Stimulated activated naive CD4-positive, alpha-beta T cell (primary cell): ENCODE data around the gene KANTR.

Source experiments
- DNase-seq, 6 experiments: peaks; one replicate each; lab custom pipeline; 2025; lab: John Stamatoyannopoulos, UW

KANTR gene

DNA sequence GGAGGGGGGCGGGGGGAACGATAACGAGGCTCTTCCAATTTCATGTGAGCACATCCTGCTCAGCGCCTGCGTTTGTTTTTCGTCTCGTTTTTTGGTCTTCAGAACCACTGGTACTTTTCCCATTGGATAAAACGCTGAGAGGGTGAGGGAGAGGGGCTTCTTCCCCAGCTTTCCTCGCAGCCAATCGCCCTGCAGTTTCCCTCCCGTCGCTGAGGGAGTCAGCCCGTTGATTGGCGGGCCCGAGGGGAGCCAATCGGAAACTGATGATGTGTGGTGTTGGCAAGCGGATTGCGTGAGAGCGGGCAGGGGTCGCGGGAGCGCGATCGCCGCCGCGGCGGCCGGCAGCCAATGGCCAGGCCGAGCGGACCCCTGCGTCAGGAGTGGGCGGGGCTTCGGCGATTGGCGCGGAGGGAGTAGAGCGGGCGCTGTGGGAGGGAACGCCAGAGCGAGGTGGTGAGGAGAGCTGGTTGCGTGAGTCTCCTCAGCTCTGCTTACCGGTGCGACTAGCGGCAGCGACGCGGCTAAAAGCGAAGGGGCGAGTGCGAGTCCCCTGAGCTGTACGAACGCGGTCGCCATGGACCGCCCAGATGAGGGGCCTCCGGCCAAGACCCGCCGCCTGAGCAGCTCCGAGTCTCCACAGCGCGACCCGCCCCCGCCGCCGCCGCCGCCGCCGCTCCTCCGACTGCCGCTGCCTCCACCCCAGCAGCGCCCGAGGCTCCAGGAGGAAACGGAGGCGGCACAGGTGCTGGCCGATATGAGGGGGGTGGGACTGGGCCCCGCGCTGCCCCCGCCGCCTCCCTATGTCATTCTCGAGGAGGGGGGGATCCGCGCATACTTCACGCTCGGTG is 11.8 kb upstream of the KANTR start, which contains the start of gene TSPYL2:
TSPYL2 (plus strand) TSS at position 443 of the 848 bp plus-strand sequence; CDS start at position 575, 132 bp downstream.
- DNase-seq: peak; percentile 86 to 95 (median 94)

DNA sequence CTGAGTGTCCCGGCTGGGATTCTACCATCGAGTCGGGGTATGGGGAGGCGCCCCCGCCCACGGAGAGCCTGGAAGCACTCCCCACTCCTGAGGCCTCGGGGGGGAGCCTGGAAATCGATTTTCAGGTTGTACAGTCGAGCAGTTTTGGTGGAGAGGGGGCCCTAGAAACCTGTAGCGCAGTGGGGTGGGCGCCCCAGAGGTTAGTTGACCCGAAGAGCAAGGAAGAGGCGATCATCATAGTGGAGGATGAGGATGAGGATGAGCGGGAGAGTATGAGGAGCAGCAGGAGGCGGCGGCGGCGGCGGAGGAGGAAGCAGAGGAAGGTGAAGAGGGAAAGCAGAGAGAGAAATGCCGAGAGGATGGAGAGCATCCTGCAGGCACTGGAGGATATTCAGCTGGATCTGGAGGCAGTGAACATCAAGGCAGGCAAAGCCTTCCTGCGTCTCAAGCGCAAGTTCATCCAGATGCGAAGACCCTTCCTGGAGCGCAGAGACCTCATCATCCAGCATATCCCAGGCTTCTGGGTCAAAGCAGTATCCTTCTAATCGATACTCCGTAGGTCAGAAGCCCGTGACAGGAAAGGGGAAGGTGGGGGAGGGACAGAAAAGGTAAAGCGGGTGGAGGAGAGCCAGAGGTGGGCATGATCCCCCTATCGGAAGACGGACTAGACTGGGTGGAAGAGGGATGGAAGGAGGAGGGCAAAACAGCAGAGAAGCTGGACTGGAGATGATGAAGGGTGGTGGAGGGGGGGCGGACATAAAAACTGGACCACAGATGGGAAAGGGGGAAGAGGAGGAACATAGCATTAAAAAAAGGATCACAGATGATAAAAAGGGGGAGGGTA is 10.9 kb upstream of the KANTR start:
- no peak for DNase-seq

DNA sequence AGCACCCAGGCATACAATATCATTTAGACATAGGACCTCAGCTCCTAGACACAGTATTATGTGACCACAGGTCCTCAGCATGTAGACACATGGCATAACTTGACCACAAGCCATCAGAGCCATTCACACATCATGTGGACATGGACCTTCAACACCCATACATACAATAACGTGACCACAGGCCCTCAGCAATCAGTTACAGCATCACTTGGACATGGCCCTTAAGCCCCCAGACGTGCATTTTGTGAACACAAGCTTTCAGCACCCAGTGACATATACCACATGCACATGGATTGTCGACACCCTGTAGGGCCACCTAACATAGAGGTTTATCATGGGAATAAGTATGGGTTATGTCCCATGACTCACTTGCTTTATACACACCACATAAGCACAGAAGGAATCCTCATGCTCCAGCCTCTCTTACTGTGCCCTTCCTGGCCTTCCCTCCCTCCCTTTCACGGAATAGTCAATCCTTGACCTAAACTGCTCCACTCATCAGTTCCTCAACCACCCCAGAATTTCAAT is 9.8 kb upstream of the KANTR start:
- DNase-seq: no peak

DNA sequence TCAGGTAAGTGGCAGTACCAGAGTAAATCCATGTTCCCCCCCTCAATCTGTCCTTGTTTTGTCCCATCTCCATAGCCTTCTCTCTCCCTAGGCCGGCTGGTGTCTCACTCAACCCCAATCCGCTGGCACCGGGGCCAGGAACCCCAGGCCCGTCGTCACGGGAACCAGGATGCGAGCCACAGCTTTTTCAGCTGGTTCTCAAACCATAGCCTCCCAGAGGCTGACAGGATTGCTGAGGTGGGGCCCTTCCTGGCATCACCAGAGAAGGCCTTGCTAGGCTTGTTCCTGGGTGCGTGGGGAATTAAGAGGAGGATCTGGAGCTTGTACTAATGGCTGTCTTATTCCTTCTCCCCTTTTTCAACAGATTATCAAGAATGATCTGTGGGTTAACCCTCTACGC is 9.1 kb upstream of the KANTR start:
- peak in 1 of 6 experiments; percentile 3 for DNase-seq

DNA sequence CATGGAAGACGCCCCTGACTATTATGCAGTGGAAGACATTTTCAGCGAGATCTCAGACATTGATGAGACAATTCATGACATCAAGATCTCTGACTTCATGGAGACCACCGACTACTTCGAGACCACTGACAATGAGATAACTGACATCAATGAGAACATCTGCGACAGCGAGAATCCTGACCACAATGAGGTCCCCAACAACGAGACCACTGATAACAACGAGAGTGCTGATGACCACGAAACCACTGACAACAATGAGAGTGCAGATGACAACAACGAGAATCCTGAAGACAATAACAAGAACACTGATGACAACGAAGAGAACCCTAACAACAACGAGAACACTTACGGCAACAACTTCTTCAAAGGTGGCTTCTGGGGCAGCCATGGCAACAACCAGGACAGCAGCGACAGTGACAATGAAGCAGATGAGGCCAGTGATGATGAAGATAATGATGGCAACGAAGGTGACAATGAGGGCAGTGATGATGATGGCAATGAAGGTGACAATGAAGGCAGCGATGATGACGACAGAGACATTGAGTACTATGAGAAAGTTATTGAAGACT is 8.2 kb upstream of the KANTR start:
- no peak for DNase-seq

DNA sequence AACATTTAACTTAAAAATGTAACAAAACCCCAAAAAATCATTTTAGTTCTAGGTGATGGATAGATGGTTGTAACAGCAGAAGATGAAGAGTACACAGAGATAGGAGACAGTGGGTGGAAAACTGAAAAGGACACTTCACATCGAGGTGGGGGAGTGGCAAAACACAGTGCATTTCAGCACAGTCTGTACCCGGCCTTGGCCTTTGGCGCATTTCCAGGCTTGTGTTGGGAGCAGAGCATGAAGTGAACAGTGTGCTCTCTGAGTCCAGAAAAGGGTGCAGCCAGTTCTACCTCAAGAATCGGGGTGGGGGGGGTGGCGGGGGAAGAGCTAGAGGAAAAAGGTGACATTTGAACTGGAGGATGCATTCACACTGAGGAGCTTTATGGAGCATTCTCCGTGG is 7.5 kb upstream of the KANTR start:
- DNase-seq: no peak

DNA sequence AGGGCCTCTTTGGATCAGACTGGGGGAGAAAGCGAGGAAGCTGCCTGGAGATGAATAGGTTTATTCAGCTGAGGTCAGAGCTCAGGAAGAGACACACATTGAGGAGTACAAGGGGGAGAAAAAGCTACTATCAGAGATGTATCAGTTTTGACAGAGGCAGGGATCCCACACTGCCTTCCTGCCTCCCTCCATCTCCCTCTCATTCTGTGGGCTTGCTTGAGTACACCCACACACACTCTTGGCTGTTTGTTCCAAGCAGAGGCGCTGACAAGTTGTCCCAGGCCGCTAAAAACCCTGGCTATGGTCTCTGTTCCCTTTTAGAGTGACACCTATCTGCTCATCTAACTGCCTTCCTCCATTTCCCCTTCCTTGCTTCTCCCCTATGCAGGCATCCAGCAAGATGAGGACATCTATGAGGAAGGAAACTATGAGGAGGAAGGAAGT is 6.5 kb upstream of the KANTR start:
- no peak for DNase-seq

DNA sequence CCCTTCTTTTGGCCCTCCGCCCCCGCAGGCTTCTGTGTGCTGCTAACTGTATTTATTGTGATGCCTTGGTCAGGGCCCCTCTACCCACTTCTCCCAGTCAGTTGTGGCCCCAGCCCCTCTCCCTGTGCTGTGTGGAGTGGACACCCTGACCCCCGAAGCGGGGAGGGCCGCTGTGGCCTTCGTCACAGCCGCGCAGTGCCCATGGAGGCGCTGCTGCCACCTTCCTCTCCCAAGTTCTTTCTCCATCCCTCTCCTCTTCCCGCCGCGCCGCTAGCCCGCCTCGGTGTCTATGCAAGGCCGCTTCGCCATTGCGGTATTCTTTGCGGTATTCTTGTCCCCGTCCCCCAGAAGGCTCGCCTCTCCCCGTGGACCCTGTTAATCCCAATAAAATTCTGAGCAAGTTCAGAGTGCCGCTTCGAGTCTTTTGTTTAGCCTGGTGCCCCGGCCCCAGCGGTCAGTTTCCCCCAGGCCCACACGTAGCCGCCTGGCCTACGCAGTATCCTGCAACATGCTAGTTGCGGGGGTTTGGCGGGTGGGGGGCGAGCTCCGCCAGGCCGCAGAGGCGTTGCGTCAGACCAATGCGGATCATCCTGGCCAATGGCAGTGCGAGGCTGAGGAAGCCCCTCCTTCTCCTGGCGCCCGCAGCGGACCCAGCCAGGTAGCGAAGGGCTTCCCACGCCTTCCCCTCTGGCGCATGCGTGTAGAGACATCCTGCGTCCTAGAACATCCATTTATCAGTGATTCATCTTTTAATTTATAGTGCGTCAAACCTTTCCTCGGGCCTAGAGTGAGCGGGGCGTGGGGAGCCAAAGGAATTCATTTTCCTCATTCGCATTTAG is 5.6 kb upstream of the KANTR start:
- peak; percentile 71 to 83 (median 79) for DNase-seq

DNA sequence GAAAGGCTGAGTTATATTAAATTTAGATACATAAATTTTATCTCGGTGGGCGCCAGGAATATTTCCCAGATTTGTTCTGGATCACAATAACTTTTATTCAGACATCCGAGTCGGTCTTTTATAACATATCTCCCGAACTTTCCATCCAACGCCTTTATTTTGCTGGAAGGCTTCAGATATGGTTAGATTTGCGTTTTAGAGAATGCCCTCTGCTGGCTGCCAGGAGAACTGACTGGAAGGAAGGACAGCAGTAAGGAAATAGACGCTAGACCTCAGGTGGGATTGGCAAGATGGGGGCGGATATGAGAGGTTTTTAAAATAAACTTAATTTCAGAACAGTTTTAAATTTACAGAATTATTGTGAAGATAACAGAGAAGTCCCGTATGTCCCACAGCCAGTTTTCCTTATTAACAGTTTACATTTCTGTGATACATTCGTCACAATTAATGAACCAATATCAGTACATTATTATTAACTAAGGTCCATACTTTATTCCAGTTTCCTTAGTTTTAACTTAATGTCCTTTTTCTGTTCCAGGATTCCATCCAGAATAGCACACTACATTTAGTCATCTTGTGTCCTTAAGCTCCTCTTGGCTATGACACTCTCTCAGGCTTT is 4.6 kb upstream of the KANTR start:
- peak in 3 of 6 experiments; percentile 16 to 62 (median 52) for DNase-seq

DNA sequence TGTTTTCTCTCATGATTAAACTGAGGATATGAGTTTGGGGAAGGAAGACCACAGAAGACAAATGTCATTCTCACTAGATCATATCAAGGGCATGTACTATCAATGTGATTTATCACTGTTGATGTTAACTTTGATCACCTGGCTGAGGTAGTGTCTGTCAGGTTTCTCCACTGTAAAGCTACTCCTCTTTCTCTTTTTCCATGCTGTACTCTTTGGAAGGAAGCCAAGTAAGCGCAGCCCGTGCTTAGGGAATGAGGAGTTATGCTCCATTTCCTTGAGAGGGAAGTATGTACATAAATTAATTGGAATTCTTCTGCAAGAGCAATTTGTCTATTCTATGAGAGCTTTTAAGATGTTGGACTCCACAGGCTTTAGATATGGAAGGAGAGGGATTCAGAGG is 4.0 kb upstream of the KANTR start:
- no peak for DNase-seq

DNA sequence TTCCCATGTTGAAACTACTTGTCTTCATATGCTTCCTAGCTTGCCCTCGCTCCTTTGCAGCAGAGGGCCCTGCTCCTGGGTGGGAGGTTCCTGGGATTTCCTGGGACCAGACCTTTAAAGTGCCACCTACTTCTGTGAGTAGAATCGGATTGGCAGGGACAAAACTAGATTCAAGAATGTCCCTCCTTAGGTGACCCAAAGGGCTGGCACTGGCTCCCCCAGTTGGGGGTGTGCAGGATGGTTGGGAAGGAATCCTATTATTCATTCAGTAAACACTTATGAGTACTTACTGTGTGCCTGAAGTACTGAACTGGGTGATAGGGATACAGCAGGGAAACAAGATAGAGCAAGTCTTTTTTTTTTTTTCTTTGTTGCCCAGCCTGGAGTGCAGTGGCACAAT is 2.6 kb upstream of the KANTR start:
- no peak for DNase-seq

DNA sequence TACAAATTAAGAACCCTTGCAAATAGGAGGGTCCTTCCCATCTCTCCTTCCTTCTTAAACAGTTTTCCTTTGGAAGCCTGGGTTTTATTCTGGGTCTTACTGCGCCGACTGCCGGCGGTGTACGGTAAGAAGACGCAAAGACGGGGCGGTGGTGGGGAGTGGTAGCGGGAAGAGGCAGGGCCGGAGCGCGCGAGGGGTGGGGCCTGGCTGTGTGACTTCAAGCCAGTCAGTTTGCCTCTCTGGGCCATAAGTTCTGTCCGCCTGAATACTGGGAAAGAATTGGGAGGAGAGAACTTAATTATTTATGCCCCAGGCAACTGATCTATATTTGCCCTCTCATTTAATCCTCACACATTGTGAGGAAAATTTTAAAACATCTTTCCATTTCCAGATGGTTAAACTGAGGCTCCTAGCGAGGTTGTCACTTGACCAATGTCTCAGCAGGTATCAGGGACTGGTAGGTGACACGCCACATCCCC is 726 bp upstream of the KANTR start:
- DNase-seq: peak; percentile 55 to 75 (median 62)

DNA sequence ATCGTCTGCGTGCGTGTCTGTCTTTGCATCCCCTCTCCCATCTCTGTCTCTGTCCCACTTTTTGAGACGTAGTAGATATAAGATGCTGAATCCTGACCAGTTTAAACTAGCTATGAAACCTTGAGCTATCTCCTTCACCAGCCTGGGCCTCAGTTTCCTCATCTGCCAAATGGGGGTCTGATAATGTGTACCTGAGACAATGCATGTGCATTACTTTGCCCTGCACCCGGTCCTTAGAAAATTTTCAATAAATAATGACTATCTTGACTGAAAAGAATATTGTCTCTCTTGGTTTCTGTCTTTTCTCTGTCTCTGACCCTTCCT is 602 bp downstream of the KANTR start:
- DNase-seq: no peak

DNA sequence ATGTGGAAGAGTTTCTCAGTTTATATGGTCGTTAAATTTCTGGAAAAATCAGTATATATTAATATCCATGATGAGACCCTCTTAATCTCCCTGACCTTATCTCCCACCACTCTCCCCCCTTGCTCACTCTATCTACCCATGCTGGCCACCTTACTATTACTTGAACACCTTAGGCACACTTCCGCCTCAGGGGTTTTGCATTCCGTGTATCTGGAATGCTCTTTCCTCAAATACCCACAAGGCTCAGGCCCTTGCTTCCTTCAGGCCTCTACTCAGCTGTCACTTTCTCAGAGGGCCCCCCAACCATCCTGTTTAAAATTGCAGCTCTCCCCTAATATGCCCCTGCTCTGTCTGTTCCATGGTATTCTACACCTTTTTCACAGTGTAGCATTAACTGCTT is 1.9 kb downstream of the KANTR start:
- DNase-seq: no peak

DNA sequence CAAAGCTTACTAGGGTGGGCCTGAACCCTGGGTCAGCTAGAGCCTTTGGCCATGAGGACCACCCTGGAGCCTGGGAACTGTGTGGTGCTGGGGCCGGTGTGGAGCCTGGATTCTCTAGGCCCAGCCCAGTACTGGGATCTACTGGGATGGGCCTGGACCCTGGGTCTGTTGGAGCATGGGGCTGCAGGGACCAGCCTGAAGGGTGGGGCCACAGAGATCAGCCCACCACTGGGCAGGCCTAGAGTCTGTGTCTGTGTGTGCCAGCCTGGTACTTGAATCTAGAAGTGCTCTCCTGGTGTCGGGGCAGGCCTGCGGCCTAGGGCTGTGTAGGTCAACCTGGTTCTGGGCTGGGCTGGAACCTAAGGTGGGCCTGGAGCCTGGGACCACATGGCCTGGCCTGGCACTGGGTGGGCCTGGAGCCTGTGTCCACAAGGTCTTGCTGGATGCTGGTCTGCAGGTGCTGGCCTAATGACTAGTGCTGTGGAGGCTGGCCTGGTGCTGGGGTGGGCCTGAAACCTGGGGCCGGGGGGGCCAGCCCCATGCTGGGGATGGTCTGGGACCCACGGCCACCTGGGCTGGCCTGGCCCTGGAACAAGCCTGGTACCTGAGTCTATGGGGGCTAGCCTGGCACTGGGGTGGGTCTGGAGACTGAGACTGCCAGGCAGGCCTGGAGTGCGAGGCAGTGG is 21.1 kb downstream of the KANTR start:
- no peak for DNase-seq

DNA sequence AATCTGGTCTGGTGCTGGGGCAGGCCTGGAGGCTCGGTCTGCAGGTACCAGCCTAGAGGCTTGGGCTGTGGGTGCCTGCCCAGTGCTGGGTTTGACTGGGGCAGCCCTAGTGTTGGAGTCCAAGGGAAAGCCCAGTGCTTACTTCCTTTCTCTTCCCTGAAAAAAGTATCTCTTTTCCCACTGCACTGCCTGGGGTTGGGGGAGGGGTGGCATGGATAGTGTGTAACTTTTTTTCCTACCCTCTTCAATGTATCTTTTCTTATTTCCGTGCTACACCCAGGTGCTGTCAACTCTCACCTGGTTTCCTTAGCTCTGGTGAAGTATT is 21.6 kb downstream of the KANTR start:
- DNase-seq: no peak

DNA sequence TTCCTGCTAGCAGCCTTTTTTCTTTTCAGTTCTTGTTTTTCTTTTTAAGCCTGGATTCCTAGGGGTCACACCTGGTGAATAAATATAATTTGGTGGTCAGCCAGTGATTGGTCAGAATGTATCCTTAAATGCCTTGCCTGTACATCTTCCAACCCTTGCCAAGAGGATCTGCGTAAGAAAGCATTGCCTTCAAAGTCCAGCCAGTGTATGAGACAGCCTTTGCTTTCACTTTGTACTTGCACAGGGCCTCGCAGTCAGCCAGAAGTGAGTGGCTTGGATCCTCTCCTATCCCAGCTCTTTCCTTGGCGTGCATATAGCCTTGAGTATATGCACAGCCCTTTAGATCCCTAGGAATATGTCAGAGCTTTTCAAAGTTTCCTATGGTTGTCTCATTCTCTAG is 22.2 kb downstream of the KANTR start:
- no peak for DNase-seq

DNA sequence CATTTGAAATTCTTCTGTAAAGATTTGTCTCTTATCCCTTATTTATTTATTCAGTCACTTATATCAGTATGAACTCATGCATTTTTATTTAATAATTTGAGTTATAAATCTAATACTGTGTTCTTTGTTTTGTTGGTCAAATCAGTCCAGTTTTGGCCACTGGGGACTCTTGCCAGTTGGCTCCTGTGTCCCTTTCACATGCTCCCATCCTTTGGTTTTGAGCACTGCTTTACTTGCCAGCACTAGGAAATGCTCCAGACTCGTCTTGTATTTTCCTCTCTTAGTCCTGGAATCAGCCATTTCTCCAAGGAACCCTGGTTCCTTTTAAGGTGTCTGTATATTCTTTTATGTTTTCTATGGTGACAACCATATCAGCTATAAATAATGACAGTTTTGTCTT is 28.1 kb downstream of the KANTR start:
- DNase-seq: no peak

DNA sequence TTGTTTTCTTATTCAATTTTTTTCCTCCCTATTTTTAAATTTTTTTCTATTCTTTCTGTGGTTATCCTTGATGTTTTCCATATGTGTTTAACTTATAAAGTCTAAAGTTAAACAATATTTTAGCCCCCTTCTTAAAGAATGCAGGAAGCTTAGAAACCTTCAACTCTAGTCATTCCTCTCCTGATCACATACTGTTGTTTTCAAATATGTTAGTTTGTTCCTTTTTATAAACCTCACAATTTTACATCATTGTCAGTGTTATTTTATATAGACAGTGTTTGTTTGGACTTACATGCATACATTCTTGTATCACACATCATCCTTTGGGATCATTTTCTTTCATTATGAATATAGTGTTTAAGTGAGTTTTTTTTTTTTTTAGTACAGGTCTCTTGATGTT is 31.6 kb downstream of the KANTR start:
- no peak for DNase-seq

DNA sequence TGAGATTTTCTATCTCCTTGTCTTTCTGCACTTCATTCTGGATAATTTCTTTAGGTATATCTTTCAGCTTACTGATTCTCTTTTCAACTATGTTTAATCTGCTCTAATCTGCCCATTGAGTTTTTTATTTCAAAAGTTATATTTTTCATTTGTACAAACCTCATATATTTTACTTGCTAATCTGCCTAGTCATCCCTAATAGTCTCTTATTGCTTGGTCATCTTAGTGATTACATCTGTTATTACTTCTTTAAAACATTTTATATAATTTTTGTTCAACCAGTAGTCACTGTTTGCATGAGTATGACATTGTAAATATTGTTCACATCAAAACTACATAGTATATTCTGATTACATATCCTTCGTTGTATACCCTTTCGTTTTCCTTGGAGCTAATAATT is 32.4 kb downstream of the KANTR start:
- DNase-seq: no peak
